Mucosa of descending colon (tissue), 3 donors: Measurements from ENCODE around the gene MORF4L1. TPM values are rescaled to one million over a fixed set of nuclear protein-coding genes. Genes with fewer than 3 reads are reported as not detected.
"Not testable (repeated sequence)": the region's sequence is repeated elsewhere in the genome, so short reads cannot be mapped to it uniquely, and the experiment has no call there.

ENCODE experiments used
- ATAC-seq: fragments of 200-7000 bp; cut with Tn5 transposase; one replicate; pipeline ENCODE4 v1.9.1; 2020; ENCODE audit warnings: mild to moderate bottlenecking, moderate library complexity
- DNase-seq, 3 donors: peaks; one replicate each; pipeline ENCODE4 v3.0.0-alpha.2; 2020
- H3K36me3 ChIP-seq: fragments of 200-600 bp; one replicate; pipeline ENCODE4 v1.8.0; 2021; ENCODE audit warnings: low read depth, mild to moderate bottlenecking
- H3K4me1 ChIP-seq: fragments of 200-600 bp; one replicate; pipeline ENCODE4 v1.8.0; 2021; ENCODE audit warnings: low read depth, mild to moderate bottlenecking
- H3K4me3 ChIP-seq: fragments of 200-600 bp; one replicate; pipeline ENCODE4 v1.8.0; 2021; ENCODE audit warnings: mild to moderate bottlenecking
- H3K9me3 ChIP-seq: fragments of 200-600 bp; one replicate; pipeline ENCODE4 v1.8.0; 2021; ENCODE audit warnings: mild to moderate bottlenecking
- CTCF ChIP-seq: fragments of 200-600 bp; IDR thresholded peaks from one replicate; pipeline ENCODE4 v1.8.0; 2022; ENCODE audit warnings: antibody characterized with exemption, mild to moderate bottlenecking
- intact Hi-C, 2 donors: fragments of 100-400 bp; cut with DNase I in 1 of 2; cut with micrococcal nuclease in 1 of 2; formaldehyde crosslinking; loops; one replicate each; pipeline versions ENCODE4 v1.11.0 to v1.11.1; 2022; cut with DNase I, micrococcal nuclease
- total RNA-seq, 3 donors: library from RNA; stranded (reverse); fragmentation: NEBNext Ultra II Directional in 2 of 3; extraction: Animal tissue kit (Norgen Biotek cat#: 25700) in 2 of 3; gene quantifications; one replicate each; pipeline versions ENCODE4 v1.2.1 to v1.2.4, GENCODE V29; 2021 to 2023
- donor health status: DM: no; HTN: no; CAD: no; lungs with moderate emphysema.
- donor health status: DM: no; HTN: no; CAD: no.
- donor health status: DM: no; HTN: yes; CAD: no.

Gene MORF4L1
- total RNA-seq, 3 donors from 2014 or later, result 151 to 307 (median 188) TPM

DNA sequence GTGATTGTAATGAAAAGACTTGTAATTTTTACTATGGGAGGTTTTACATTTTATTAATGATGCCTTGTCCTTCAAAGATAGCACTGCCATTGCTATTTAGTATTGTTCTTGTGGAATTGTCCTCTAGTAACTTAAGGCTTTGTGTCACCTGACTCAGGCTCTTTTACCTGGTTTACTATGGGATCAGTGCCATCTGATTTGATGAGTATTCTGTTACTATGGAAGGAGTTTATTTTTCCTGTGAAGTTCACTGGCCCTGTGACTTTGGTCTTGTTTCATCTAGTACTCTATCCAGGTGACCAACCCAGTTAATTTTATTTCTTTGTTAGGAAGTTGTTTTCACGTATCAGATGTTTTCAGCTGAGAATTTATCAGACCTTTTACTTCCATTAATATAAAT is 9.0 kb downstream of the MORF4L1 start:
- H3K4me1 ChIP-seq, result peaks cover 21% of the 10 kb centered on the region
- no peaks in the 10 kb centered on the region for H3K9me3 ChIP-seq
- H3K4me3 ChIP-seq, result no peak overlapping the region
- no peak for TF ChIP-seq CTCF
- intact Hi-C loops, result no loop called here
- H3K36me3 ChIP-seq, result peaks cover 16% of the 10 kb centered on the region
- ATAC-seq (no peak), DNase-seq (no peak)

GRCh38 chr15:78889000-78889399 is 16.3 kb downstream of the MORF4L1 start:
- ATAC-seq, result no peak
- TF ChIP-seq CTCF, result no peak

DNA sequence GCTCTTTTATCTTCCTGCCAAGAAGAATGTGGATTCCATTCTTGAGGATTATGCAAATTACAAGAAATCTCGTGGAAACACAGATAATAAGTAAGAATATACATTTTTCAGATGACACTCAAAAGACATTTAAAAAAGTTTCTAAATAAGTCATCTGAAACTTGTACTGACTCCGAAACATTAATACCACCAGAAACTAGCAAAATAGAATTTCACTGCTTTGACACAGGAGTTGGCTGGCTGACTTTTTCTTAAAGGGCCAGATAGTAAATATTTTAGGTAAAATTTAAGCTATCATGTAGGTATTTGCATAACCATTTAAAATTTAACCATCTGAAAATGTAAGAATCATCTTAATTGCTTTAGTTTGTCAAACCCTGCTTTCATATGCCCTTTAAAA is 20.8 kb downstream of the MORF4L1 start:
- Histone ChIP-seq H3K4me3 (no peak overlapping the region), H3K4me1 (no peaks in the 10 kb centered on the region), H3K36me3 (peaks cover 13% of the 10 kb centered on the region), H3K9me3 (no peaks in the 10 kb centered on the region)
- ATAC-seq (no peak), DNase-seq (no peak)
- intact Hi-C loops, result no loop called here
- no peak for TF ChIP-seq CTCF

More at GRCh38 chr15:78889000-78889399, 16.3 kb downstream of the MORF4L1 start:
- Histone ChIP-seq H3K36me3 (peaks cover 15% of the 10 kb centered on the region), H3K4me3 (no peak overlapping the region), H3K9me3 (no peaks in the 10 kb centered on the region), H3K4me1 (no peaks in the 10 kb centered on the region)
- intact Hi-C loops, result no loop called here
- no peak for DNase-seq

- H3K4me3 ChIP-seq, result no peak overlapping the region
- ATAC-seq (no peak), DNase-seq (no peak)
- intact Hi-C loops, result no loop called here
- no peaks in the 10 kb centered on the region for H3K4me1 ChIP-seq
- H3K9me3 ChIP-seq, result no peaks in the 10 kb centered on the region
- TF ChIP-seq CTCF, result no peak
- H3K36me3 ChIP-seq, result peaks cover 13% of the 10 kb centered on the region
These were observed 22.8 kb downstream of the MORF4L1 start for GRCh38 chr15:78895471-78895870.

- H3K4me3 ChIP-seq, result no peak overlapping the region
- no peaks in the 10 kb centered on the region for H3K4me1 ChIP-seq
- no peak for TF ChIP-seq CTCF
- H3K36me3 ChIP-seq, result peaks cover 12% of the 10 kb centered on the region
- intact Hi-C loops, result no loop called here
- DNase-seq (no peak), ATAC-seq (no peak)
- H3K9me3 ChIP-seq, result no peaks in the 10 kb centered on the region
These were observed 25.9 kb downstream of the MORF4L1 start for GRCh38 chr15:78898540-78898939.

DNA sequence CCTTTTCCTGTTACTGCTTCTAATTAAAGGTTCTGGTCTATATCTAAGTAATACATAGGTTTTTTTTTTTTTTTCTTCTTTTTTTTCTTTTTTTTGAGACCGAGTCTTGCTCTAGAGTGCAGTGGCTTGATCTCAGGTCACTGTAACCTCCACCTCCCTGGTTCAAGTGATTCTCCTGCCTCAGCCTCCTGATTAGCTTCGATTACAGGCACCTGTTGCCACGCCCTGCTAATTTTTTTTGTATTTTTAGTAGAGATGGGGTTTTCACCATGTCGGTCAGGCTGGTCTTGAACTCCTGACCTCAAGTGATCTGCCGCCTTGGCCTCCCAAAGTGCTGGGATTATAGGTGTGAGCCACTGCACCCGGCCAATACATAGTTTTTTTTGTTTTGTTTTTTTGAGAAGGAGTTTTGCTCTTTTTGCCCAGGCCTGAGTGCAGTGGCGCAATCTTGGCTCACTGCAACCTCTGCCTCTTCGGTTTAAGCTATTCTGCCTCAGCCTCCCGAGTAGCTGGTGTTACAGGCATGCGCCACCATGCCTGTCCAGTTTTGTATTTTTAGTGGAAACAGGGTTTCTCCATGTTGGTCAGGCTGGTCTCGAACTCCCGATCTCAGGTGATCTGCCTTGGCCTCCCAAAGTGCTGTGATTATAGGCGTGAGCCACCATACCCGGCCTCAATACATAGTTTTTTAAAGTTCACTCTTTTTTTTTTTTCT is 28.3 kb downstream of the MORF4L1 start:
- H3K9me3 ChIP-seq, H3K4me1 ChIP-seq, H3K4me3 ChIP-seq, DNase-seq, intact Hi-C loops, H3K36me3 ChIP-seq, ATAC-seq: not testable (repeated sequence)

DNA sequence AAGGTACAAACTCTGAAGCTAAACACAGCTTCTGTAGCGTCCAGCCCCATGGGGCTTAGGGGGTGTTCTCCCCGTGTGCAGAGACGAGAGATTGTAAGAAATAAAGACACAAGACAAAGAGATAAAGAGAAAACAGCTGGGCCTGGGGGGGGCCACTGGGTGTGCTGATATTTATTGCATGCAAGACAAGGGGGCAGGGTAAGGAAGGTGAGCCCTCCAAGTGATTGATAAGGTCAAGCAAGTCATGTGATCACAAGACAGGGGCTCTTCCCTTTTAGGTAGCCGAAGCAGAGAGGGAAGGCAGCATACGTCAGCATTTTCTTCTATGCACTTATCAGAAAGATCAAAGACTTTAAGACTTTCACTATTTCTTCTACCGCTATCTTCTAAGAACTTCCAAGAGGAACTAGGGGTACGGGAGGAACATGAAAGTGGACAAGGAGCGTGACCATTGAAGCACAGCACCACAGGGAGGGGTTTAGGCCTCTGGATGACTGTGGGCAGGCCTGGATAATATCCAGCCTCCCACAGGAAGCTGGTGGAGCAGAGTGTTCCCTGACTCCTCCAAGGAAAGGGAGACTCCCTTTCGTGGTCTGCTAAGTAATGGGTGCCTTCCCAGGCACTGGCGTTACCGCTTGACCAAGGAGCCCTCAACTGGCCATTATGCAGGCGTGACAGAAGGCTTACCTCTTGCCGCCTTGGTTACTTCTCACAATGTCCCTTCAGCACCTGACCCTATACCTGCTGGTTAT is 29.8 kb downstream of the MORF4L1 start:
- intact Hi-C loops, DNase-seq, H3K36me3 ChIP-seq, H3K4me3 ChIP-seq, H3K4me1 ChIP-seq, H3K9me3 ChIP-seq, ATAC-seq: not testable (repeated sequence)
